GM23338 (cell line): ENCODE measurements around the gene SAMD4A. TPM values are rescaled to one million over a fixed set of nuclear protein-coding genes. Genes with fewer than 3 reads are reported as not detected.

Experiments used
- ATAC-seq: fragments of 200-7000 bp; cut with Tn5 transposase; 3 replicates; pipeline ENCODE4 v1.9.1; 2020
- DNase-seq: peaks from one replicate; pipeline ENCODE4 v3.0.0-alpha.2; 2015; ENCODE audit warnings: low spot score
- H2AFZ ChIP-seq: fragments of 200-600 bp; sonication (generic); 2 replicates; pipeline ENCODE4 v1.8.0; 2016; ENCODE audit warnings: antibody characterized with exemption, mild to moderate bottlenecking, moderate library complexity
- H3F3A ChIP-seq: fragments of 200-600 bp; sonication (generic); replicated peaks from 2 replicates; pipeline ENCODE4 v1.8.0; 2017; ENCODE audit warnings: antibody characterized with exemption, mixed run types, low read depth
- H3K27ac ChIP-seq: fragments of 200-600 bp; sonication (generic); 2 replicates; pipeline ENCODE4 v1.6.1; 2016; ENCODE audit warnings: low read depth
- H3K27me3 ChIP-seq: fragments of 200-600 bp; sonication (generic); 2 replicates; pipeline ENCODE4 v1.8.0; 2016; ENCODE audit warnings: mild to moderate bottlenecking, mixed run types, moderate library complexity; ENCODE audit not compliant: insufficient read depth
- H3K36me3 ChIP-seq: fragments of 200-600 bp; sonication (generic); 2 replicates; pipeline ENCODE4 v1.8.0; 2016; ENCODE audit warnings: mild to moderate bottlenecking; ENCODE audit not compliant: insufficient read depth
- H3K4me1 ChIP-seq: fragments of 200-600 bp; sonication (generic); 2 replicates; pipeline ENCODE4 v1.8.0; 2016; ENCODE audit warnings: mild to moderate bottlenecking, moderate library complexity; ENCODE audit not compliant: insufficient read depth
- H3K4me2 ChIP-seq: fragments of 200-600 bp; sonication (generic); 2 replicates; pipeline ENCODE4 v1.7.1; 2017; ENCODE audit warnings: mixed run types
- H3K4me3 ChIP-seq: fragments of 200-600 bp; sonication (generic); 2 replicates; pipeline ENCODE4 v1.6.1; 2016; ENCODE audit warnings: mixed run types
- H3K79me2 ChIP-seq: fragments of 200-600 bp; sonication (generic); replicated peaks from 2 replicates; pipeline ENCODE4 v1.8.0; 2017; ENCODE audit warnings: mild to moderate bottlenecking; ENCODE audit not compliant: insufficient read depth
- H3K9me2 ChIP-seq: fragments of 200-600 bp; sonication (generic); 2 replicates; pipeline ENCODE4 v1.8.0; 2017; ENCODE audit not compliant: insufficient read depth
- H4K20me1 ChIP-seq: fragments of 200-600 bp; sonication (generic); replicated peaks from 2 replicates; pipeline ENCODE4 v1.8.0; 2017; ENCODE audit warnings: mild to moderate bottlenecking; ENCODE audit not compliant: insufficient read depth
- H3K27ac Mint-ChIP-seq: 2 replicates; pipeline ENCODE4 v1.8.0; 2020; ENCODE audit warnings: inconsistent platforms, mild to moderate bottlenecking, moderate library complexity, mixed read lengths
- H3K27me3 Mint-ChIP-seq: 3 replicates; pipeline ENCODE4 v1.8.0; 2022; ENCODE audit warnings: low read depth, mild to moderate bottlenecking, moderate library complexity, mixed read lengths, inconsistent platforms; ENCODE audit not compliant: insufficient read depth, poor library complexity
- H3K36me3 Mint-ChIP-seq: 3 replicates; pipeline ENCODE4 v1.8.0; 2021; ENCODE audit warnings: low read depth, mild to moderate bottlenecking, inconsistent platforms, moderate library complexity, mixed read lengths
- H3K4me1 Mint-ChIP-seq: 3 replicates; pipeline ENCODE4 v1.8.0; 2020; ENCODE audit warnings: mild to moderate bottlenecking, inconsistent platforms, mixed read lengths
- H3K4me3 Mint-ChIP-seq: 3 replicates; pipeline ENCODE4 v1.8.0; 2021; ENCODE audit warnings: moderate library complexity, mild to moderate bottlenecking, inconsistent platforms, mixed read lengths
- H3K9me3 Mint-ChIP-seq: 3 replicates; pipeline ENCODE4 v1.8.0; 2020; ENCODE audit warnings: moderate library complexity, mild to moderate bottlenecking, inconsistent platforms, mixed read lengths
- CREB1 ChIP-seq: fragments of 250-450 bp; sonication (Bioruptor Pico); IDR thresholded peaks from 2 replicates; pipeline ENCODE4 v1.5.0; 2020; ENCODE audit warnings: low read depth, mild to moderate bottlenecking, moderate library complexity
- CTCF ChIP-seq, 2 experiments: fragments of 200-600 bp in 1 of 2; sonication (generic) in 1 of 2; conservative IDR thresholded peaks; 2 replicates each; pipeline versions ENCODE4 v1.5.1 to v1.6.1; 2016 to 2017; ENCODE audit warnings: antibody characterized with exemption in 2 of 2, low read depth in 2 of 2, mild to moderate bottlenecking in 2 of 2, moderate library complexity in 1 of 2
- ETS1 ChIP-seq: IDR thresholded peaks from 2 replicates; pipeline ENCODE4 v1.6.1; 2016; ENCODE audit warnings: antibody characterized with exemption
- EZH2 ChIP-seq: fragments of 200-600 bp; sonication (generic); IDR thresholded peaks from one replicate; pipeline ENCODE4 v1.8.0; 2017; ENCODE audit warnings: antibody characterized with exemption, mild to moderate bottlenecking, low read depth; ENCODE audit not compliant: unreplicated experiment
- EZH2phosphoT487 ChIP-seq: fragments of 200-600 bp; sonication (generic); IDR thresholded peaks from one replicate; pipeline ENCODE4 v1.8.1; 2018; ENCODE audit warnings: antibody characterized with exemption; ENCODE audit not compliant: unreplicated experiment
- JUNB ChIP-seq: IDR thresholded peaks from one replicate; pipeline ENCODE4 v1.6.1; 2016; ENCODE audit warnings: antibody characterized with exemption; ENCODE audit not compliant: unreplicated experiment
- NANOG ChIP-seq: IDR thresholded peaks from 2 replicates; pipeline ENCODE4 v1.6.1; 2016; ENCODE audit warnings: antibody characterized with exemption, borderline replicate concordance
- POLR2AphosphoS5 ChIP-seq: IDR thresholded peaks from 2 replicates; pipeline ENCODE4 v1.6.1; 2016; ENCODE audit warnings: antibody characterized with exemption, low read depth
- REST ChIP-seq: IDR thresholded peaks from one replicate; pipeline ENCODE4 v1.6.1; 2018; ENCODE audit warnings: antibody characterized with exemption; ENCODE audit not compliant: unreplicated experiment
- STAT1 ChIP-seq: IDR thresholded peaks from one replicate; pipeline ENCODE4 v1.6.1; 2016; ENCODE audit warnings: antibody characterized with exemption; ENCODE audit not compliant: unreplicated experiment
- ZNF114 ChIP-seq: fragments of 250-450 bp; sonication (Bioruptor Pico); IDR thresholded peaks from 2 replicates; pipeline ENCODE4 v1.5.0; 2020; ENCODE audit warnings: mild to moderate bottlenecking, moderate library complexity
- ZNF331 ChIP-seq: fragments of 250-450 bp; sonication (Bioruptor Pico); IDR thresholded peaks from 2 replicates; pipeline ENCODE4 v1.5.0; 2020; ENCODE audit warnings: low read depth, mild to moderate bottlenecking, moderate library complexity
- ZNF462 ChIP-seq: fragments of 250-450 bp; sonication (Bioruptor Pico); IDR thresholded peaks from 2 replicates; pipeline ENCODE4 v1.5.0; 2020; ENCODE audit warnings: mild to moderate bottlenecking, moderate library complexity
- polyA plus RNA-seq: library from polyadenylated mRNA; unstranded; fragments of >200 nt; fragmentation: Nextera tagmentation; extraction: Ambion mirVana; gene quantifications from 2 replicates; pipeline ENCODE4 v1.2.1, GENCODE V29; 2016
- total RNA-seq: library from RNA; depleted of rRNA; stranded (reverse); fragments of >200 nt; shearing (Covaris generic); gene quantifications from 2 replicates; pipeline ENCODE4 v1.2.3, GENCODE V29; 2014

Gene SAMD4A
- total and polyA plus RNA-seq, 2 experiments from 2014 or later: 1.6 to 6.9 TPM

- H3K27me3 Mint-ChIP-seq: no peaks in the 10 kb centered on the region
- H3K27me3 ChIP-seq: no peaks in the 10 kb centered on the region
- no peaks in the 10 kb centered on the region for H4K20me1 ChIP-seq
- TF ChIP-seq ZNF331 (CRISPR knock-in tag) (no peak), CREB1 (no peak), STAT1 (no peak), EZH2phosphoT487 (no peak), REST (no peak), CTCF (conservative IDR thresholded peaks at IDR 0.05; ENCODE audit: low read depth in 2 of 2) (no peak), ZNF462 (CRISPR knock-in tag) (no peak), ZNF114 (CRISPR knock-in tag) (no peak), EZH2 (no peak), POLR2AphosphoS5 (no peak), NANOG (no peak), JUNB (no peak), ETS1 (no peak)
- H3K4me2 ChIP-seq: no peak overlapping the region
- H2AFZ ChIP-seq: no peak overlapping the region
- H3K36me3 Mint-ChIP-seq: no peaks in the 10 kb centered on the region
- no peaks in the 10 kb centered on the region for H3K79me2 ChIP-seq
- DNase-seq (no peak), ATAC-seq (no peak)
- H3K27ac ChIP-seq: no peak overlapping the region
- H3K4me3 ChIP-seq: no peak overlapping the region
- no peaks in the 10 kb centered on the region for H3K9me3 Mint-ChIP-seq
- H3K4me1 ChIP-seq: peaks cover 6% of the 10 kb centered on the region; the same call in 1 of the 2 replicates
- H3K27ac Mint-ChIP-seq: no peak overlapping the region
- no peaks in the 10 kb centered on the region for H3K36me3 ChIP-seq
- H3F3A ChIP-seq: no peaks in the 10 kb centered on the region
- H3K4me1 Mint-ChIP-seq: peaks cover 28% of the 10 kb centered on the region
- no peaks in the 10 kb centered on the region for H3K9me2 ChIP-seq
- H3K4me3 Mint-ChIP-seq: no peak overlapping the region
Observed at GRCh38 chr14:54642121-54642520, 75.2 kb downstream of the SAMD4A start.
